Stimulated activated naive CD8-positive, alpha-beta T cell treated with anti-CD3 and anti-CD28 coated beads, Interleukin-15, Interleukin-2, amounts not matched to agents 100 ng/mL and 50 ng/mL, for 24 hours (primary cell): Measurements from ENCODE around the gene RECQL5.

Source experiments
- H3K27ac Mint-ChIP-seq: one replicate; pipeline ENCODE4 v1.8.0; 2021; ENCODE audit warnings: mild to moderate bottlenecking, mixed read lengths
- H3K27me3 Mint-ChIP-seq: one replicate; pipeline ENCODE4 v1.8.0; 2021; ENCODE audit warnings: mixed read lengths
- H3K36me3 Mint-ChIP-seq: one replicate; pipeline ENCODE4 v1.8.0; 2021; ENCODE audit warnings: low read depth, mixed read lengths
- H3K4me1 Mint-ChIP-seq: one replicate; pipeline ENCODE4 v1.8.0; 2021; ENCODE audit warnings: low read depth, mixed read lengths
- H3K4me3 Mint-ChIP-seq: one replicate; pipeline ENCODE4 v1.8.0; 2021; ENCODE audit warnings: mild to moderate bottlenecking, mixed read lengths
- H3K9me3 Mint-ChIP-seq: one replicate; pipeline ENCODE4 v1.8.0; 2021; ENCODE audit warnings: mixed read lengths

The RECQL5 gene

GRCh38 chr17:75637143-75637538, 29.8 kb downstream of the RECQL5 start:
- no peaks in the 10 kb centered on the region for H3K27me3 Mint-ChIP-seq
- no peak overlapping the region for H3K4me3 Mint-ChIP-seq
- H3K36me3 Mint-ChIP-seq: no peaks in the 10 kb centered on the region
- H3K27ac Mint-ChIP-seq: no peak overlapping the region
- no peaks in the 10 kb centered on the region for H3K9me3 Mint-ChIP-seq
- peaks cover 4% of the 10 kb centered on the region for H3K4me1 Mint-ChIP-seq

GRCh38 chr17:75636381-75637142, 30.4 kb downstream of the RECQL5 start:
- H3K27me3 Mint-ChIP-seq: no peaks in the 10 kb centered on the region
- no peaks in the 10 kb centered on the region for H3K36me3 Mint-ChIP-seq
- peaks cover 4% of the 10 kb centered on the region for H3K4me1 Mint-ChIP-seq
- H3K27ac Mint-ChIP-seq: no peak overlapping the region
- H3K9me3 Mint-ChIP-seq: no peaks in the 10 kb centered on the region
- no peak overlapping the region for H3K4me3 Mint-ChIP-seq

- H3K27me3 Mint-ChIP-seq: no peaks in the 10 kb centered on the region
- no peak overlapping the region for H3K4me3 Mint-ChIP-seq
- no peaks in the 10 kb centered on the region for H3K9me3 Mint-ChIP-seq
- peaks cover 4% of the 10 kb centered on the region for H3K4me1 Mint-ChIP-seq
- no peak overlapping the region for H3K27ac Mint-ChIP-seq
- H3K36me3 Mint-ChIP-seq: no peaks in the 10 kb centered on the region
These were observed 31.2 kb downstream of the RECQL5 start for GRCh38 chr17:75635610-75636202.

- H3K4me1 Mint-ChIP-seq: peaks cover 4% of the 10 kb centered on the region
- no peaks in the 10 kb centered on the region for H3K36me3 Mint-ChIP-seq
- no peaks in the 10 kb centered on the region for H3K9me3 Mint-ChIP-seq
- no peak overlapping the region for H3K4me3 Mint-ChIP-seq
- no peak overlapping the region for H3K27ac Mint-ChIP-seq
- H3K27me3 Mint-ChIP-seq: no peaks in the 10 kb centered on the region
These were observed 32.0 kb downstream of the RECQL5 start for GRCh38 chr17:75634754-75635609.

DNA sequence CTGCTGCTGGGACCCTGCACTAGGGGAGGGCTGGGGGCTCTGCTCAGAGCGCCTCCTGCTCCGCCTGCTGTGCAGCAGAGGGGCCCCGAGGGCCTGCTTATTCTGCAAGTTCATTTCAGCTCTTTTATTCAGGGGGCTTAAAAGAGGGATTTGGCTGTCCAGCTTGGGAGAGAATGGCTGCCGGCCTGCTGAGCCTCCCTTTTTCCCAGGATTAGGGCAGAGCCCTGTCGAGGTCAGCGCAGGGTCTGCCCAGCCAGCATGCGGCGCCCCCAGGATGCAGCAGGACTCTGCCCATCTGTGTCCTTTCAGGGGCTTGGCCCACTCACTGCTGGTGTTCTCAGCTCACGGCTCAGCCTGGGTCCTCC, 32.6 kb downstream of the RECQL5 start:
- no peaks in the 10 kb centered on the region for H3K36me3 Mint-ChIP-seq
- peaks cover 4% of the 10 kb centered on the region for H3K4me1 Mint-ChIP-seq
- no peak overlapping the region for H3K27ac Mint-ChIP-seq
- no peaks in the 10 kb centered on the region for H3K27me3 Mint-ChIP-seq
- H3K9me3 Mint-ChIP-seq: no peaks in the 10 kb centered on the region
- no peak overlapping the region for H3K4me3 Mint-ChIP-seq

- Mint-ChIP-seq H3K4me3 (no peak overlapping the region), H3K4me1 (peaks cover 4% of the 10 kb centered on the region), H3K9me3 (no peaks in the 10 kb centered on the region), H3K27me3 (no peaks in the 10 kb centered on the region), H3K36me3 (no peaks in the 10 kb centered on the region), H3K27ac (no peak overlapping the region)
These were observed 33.2 kb downstream of the RECQL5 start for GRCh38 chr17:75633486-75634375.

GRCh38 chr17:75632863-75633485, 34.0 kb downstream of the RECQL5 start, which contains the start of gene SMIM5:
Gene SMIM5, plus strand, starts transcription at chr17:75633434. Its CDS starts 6,768 bp downstream, at chr17:75640202.
- Mint-ChIP-seq H3K36me3 (no peaks in the 10 kb centered on the region), H3K9me3 (no peaks in the 10 kb centered on the region), H3K27ac (no peak within 1 kb of the TSS), H3K4me1 (peaks cover 4% of the 10 kb centered on the region), H3K27me3 (no peaks in the 10 kb centered on the region), H3K4me3 (no peak within 1 kb of the TSS)

GRCh38 chr17:75632428-75632827, 34.5 kb downstream of the RECQL5 start:
- H3K4me1 Mint-ChIP-seq: peaks cover 4% of the 10 kb centered on the region
- H3K9me3 Mint-ChIP-seq: no peaks in the 10 kb centered on the region
- H3K27me3 Mint-ChIP-seq: no peaks in the 10 kb centered on the region
- H3K4me3 Mint-ChIP-seq: no peak overlapping the region
- H3K36me3 Mint-ChIP-seq: no peaks in the 10 kb centered on the region
- no peak overlapping the region for H3K27ac Mint-ChIP-seq

- Mint-ChIP-seq H3K4me1 (peaks cover 4% of the 10 kb centered on the region), H3K36me3 (no peaks in the 10 kb centered on the region), H3K27ac (no peak overlapping the region), H3K27me3 (no peaks in the 10 kb centered on the region), H3K4me3 (no peak overlapping the region), H3K9me3 (no peaks in the 10 kb centered on the region)
These were observed 35.6 kb downstream of the RECQL5 start for GRCh38 chr17:75631353-75631752.

DNA sequence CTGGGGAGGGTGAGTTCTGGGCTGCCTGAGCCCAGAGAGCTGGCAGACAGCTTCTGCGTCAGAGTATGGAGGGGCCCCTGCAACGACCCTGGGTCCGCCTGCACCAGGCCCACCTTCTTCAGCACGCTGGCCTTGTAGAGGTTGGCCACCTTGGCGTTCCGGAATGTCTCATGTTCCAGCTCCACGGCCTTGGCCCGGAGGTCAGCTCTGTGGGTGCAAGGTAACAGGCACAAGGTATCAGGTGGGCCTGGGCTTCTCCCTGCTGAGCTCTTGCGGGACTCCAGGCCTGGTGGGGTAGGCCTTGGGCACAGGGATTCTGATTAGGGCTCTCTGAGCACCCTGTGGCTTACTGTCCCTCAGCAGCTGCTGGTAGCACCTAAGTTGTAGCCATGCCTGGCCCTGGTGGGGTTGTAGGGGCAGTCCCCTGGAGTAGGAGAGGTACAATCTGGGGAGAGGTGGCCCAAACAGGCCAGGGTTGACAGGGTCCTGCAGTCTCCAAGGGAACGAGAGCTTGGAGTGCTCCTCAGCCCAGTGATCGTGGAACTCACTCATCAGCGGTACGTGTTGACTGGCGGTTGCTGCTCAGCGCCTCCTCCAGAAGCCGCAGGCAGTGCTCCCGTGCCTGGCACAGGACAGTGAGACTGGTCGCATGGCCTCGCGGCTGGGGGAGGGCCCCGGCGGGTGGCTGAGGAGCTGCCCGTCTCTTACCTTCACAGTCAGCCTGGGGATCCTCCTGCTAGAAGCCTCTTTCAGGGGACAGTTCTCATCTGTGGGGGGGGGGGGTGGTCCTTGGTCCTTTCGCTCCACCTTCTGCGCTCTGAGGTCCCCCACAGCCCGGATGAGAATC, 36.7 kb downstream of the RECQL5 start:
- no peak overlapping the region for H3K27ac Mint-ChIP-seq
- no peaks in the 10 kb centered on the region for H3K27me3 Mint-ChIP-seq

DNA sequence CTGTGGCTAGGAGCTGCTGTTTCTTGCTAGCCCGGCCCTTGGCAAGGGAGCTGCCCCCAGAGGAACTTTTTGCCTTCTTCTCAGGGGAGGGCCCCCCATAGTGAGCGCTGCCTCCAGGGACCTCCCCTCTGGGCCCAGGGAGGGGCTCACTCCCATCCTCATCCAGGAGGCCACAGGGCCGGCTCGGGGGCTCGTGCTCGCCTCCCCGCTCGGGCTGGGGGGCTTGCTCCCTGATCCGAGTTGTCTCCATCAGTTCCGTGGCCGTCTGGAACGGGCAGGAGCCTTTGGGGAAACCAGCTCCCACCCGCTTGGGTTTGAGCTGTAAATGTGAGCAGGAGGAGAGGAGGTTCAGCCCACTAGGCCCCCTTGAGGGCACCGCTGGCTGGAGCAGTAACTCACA, 37.8 kb downstream of the RECQL5 start:
- Mint-ChIP-seq H3K4me3 (no peak overlapping the region), H3K27ac (no peak overlapping the region), H3K9me3 (no peaks in the 10 kb centered on the region), H3K27me3 (no peaks in the 10 kb centered on the region), H3K4me1 (peaks cover 4% of the 10 kb centered on the region), H3K36me3 (no peaks in the 10 kb centered on the region)

More for the DNA sequence above, 36.7 kb downstream of the RECQL5 start:
- Mint-ChIP-seq H3K4me1 (peaks cover 4% of the 10 kb centered on the region), H3K36me3 (no peaks in the 10 kb centered on the region), H3K4me3 (no peak overlapping the region), H3K9me3 (no peaks in the 10 kb centered on the region)

DNA sequence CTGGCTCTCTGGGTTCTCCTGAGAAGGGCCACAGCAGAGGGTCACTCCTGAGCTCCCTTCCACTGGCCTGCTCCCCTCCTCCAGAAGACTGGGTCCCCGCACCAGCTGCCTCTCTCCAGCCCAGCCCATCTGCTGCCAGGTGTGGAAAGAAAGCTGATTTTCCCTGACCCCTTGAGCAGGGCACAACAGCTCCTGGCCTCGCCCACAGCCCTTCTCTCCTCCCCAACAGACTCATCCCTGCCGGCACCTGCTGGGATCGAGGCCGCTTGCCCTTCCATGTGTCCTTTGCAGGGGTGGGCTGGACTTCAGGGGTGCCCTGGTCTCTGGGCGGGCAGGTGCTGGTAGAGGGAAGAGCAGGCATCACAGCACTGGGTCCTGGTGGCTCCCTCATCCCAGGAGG, 38.5 kb downstream of the RECQL5 start:
- no peak overlapping the region for H3K27ac Mint-ChIP-seq
- H3K27me3 Mint-ChIP-seq: no peaks in the 10 kb centered on the region
- H3K4me1 Mint-ChIP-seq: no peaks in the 10 kb centered on the region
- no peak overlapping the region for H3K4me3 Mint-ChIP-seq
- H3K36me3 Mint-ChIP-seq: no peaks in the 10 kb centered on the region
- H3K9me3 Mint-ChIP-seq: no peaks in the 10 kb centered on the region

DNA sequence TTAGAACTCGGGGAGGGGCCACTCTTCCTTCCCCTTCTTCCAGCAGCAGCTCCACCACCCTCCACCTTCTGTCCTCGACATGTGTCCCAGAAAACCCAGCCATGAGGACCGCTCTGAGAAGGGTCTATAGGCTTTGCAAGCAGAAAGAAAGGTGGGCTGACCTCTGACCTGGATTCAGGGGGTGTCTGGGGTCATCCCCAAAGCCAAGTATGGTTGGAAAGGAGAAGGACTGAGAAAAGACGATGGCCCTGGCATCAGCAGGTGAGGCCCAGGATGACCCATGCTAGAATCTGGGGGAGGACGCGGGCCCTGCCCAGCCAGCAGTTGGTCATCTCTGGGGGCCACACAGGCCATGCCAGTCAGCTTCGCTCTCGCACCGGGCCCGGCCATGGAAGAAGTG, 39.9 kb downstream of the RECQL5 start:
- no peaks in the 10 kb centered on the region for H3K36me3 Mint-ChIP-seq
- no peaks in the 10 kb centered on the region for H3K27me3 Mint-ChIP-seq
- no peak overlapping the region for H3K27ac Mint-ChIP-seq
- H3K4me1 Mint-ChIP-seq: no peaks in the 10 kb centered on the region
- H3K9me3 Mint-ChIP-seq: no peaks in the 10 kb centered on the region
- H3K4me3 Mint-ChIP-seq: no peak overlapping the region
